ENCODE measurements around the gene GAA. TPM values are rescaled to one million over a fixed set of nuclear protein-coding genes. Genes with fewer than 3 reads are reported as not detected.

Gene GAA
- total and polyA plus RNA-seq, 2 of the 13 experiments (the other 11 are each of a cell fraction or from before 2014, with no cell fraction given): 21.6 to 36.4 TPM

DNA sequence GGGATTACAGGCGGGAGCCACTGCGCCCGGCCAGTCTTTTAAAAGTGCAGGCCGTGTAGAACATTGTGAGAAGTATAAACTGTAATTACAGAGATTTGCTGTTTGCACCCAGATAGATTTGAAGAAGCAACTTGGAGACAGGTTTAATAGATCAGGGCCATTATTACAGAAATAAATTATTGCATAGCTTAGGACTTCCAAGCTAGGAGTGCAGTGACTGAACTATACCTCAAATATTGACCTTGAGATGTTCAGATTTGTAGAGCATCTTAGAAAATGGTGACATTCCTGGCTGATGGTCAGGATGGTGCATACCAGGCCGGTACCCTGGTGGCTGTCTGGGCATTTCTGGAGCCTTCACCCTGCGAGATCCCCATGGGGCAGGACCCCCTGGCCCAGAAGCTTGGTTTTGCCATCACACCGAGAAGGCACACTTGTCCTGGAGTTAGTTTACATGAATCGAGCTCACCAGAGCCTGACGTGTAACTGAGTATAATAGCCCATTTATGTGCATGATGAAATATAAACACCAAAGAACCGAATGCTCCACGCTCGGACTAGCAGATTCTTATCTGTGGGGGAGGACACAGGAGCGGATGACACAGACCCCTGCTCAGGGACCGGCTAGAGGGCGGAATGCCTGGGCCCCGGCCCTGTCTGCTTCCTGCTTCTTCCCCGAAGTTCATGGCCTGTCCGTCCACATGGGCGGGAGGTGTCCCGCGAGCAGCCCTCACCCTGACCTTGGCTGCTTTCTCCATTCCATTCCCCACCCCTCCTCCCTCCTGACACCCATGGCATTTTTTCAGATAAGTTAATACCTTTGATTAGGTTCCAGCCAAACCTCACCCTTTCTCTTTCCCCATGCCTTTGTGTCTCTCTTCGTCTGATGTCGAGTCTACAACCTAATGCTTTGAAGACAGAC, 32.8 kb upstream of the GAA start (continued):
- TF ChIP-seq, protein P1, sequence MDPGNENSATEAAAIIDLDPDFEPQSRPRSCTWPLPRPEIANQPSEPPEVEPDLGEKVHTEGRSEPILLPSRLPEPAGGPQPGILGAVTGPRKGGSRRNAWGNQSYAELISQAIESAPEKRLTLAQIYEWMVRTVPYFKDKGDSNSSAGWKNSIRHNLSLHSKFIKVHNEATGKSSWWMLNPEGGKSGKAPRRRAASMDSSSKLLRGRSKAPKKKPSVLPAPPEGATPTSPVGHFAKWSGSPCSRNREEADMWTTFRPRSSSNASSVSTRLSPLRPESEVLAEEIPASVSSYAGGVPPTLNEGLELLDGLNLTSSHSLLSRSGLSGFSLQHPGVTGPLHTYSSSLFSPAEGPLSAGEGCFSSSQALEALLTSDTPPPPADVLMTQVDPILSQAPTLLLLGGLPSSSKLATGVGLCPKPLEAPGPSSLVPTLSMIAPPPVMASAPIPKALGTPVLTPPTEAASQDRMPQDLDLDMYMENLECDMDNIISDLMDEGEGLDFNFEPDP (CRISPR knock-in tag; conservative IDR thresholded peaks at IDR 0.05): 0 out of 2 replicates have a peak, but pooled peaks have one; percentile 91
- TF ChIP-seq, protein P2, sequence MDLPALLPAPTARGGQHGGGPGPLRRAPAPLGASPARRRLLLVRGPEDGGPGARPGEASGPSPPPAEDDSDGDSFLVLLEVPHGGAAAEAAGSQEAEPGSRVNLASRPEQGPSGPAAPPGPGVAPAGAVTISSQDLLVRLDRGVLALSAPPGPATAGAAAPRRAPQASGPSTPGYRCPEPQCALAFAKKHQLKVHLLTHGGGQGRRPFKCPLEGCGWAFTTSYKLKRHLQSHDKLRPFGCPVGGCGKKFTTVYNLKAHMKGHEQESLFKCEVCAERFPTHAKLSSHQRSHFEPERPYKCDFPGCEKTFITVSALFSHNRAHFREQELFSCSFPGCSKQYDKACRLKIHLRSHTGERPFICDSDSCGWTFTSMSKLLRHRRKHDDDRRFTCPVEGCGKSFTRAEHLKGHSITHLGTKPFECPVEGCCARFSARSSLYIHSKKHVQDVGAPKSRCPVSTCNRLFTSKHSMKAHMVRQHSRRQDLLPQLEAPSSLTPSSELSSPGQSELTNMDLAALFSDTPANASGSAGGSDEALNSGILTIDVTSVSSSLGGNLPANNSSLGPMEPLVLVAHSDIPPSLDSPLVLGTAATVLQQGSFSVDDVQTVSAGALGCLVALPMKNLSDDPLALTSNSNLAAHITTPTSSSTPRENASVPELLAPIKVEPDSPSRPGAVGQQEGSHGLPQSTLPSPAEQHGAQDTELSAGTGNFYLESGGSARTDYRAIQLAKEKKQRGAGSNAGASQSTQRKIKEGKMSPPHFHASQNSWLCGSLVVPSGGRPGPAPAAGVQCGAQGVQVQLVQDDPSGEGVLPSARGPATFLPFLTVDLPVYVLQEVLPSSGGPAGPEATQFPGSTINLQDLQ (CRISPR knock-in tag; IDR thresholded peaks at IDR 0.05): no peak; the same call in 1 of the 2 replicates
- no peak for TF ChIP-seq ZNF510 (CRISPR knock-in tag; IDR thresholded peaks at IDR 0.05; ENCODE audit: low read depth)
- peak; percentile 88 for TF ChIP-seq GATAD2A (CRISPR knock-in tag; IDR thresholded peaks at IDR 0.05)
- TF ChIP-seq, protein P3, sequence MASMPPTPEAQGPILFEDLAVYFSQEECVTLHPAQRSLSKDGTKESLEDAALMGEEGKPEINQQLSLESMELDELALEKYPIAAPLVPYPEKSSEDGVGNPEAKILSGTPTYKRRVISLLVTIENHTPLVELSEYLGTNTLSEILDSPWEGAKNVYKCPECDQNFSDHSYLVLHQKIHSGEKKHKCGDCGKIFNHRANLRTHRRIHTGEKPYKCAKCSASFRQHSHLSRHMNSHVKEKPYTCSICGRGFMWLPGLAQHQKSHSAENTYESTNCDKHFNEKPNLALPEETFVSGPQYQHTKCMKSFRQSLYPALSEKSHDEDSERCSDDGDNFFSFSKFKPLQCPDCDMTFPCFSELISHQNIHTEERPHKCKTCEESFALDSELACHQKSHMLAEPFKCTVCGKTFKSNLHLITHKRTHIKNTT (CRISPR knock-in tag; IDR thresholded peaks at IDR 0.05): no peak
- TF ChIP-seq, protein P4, sequence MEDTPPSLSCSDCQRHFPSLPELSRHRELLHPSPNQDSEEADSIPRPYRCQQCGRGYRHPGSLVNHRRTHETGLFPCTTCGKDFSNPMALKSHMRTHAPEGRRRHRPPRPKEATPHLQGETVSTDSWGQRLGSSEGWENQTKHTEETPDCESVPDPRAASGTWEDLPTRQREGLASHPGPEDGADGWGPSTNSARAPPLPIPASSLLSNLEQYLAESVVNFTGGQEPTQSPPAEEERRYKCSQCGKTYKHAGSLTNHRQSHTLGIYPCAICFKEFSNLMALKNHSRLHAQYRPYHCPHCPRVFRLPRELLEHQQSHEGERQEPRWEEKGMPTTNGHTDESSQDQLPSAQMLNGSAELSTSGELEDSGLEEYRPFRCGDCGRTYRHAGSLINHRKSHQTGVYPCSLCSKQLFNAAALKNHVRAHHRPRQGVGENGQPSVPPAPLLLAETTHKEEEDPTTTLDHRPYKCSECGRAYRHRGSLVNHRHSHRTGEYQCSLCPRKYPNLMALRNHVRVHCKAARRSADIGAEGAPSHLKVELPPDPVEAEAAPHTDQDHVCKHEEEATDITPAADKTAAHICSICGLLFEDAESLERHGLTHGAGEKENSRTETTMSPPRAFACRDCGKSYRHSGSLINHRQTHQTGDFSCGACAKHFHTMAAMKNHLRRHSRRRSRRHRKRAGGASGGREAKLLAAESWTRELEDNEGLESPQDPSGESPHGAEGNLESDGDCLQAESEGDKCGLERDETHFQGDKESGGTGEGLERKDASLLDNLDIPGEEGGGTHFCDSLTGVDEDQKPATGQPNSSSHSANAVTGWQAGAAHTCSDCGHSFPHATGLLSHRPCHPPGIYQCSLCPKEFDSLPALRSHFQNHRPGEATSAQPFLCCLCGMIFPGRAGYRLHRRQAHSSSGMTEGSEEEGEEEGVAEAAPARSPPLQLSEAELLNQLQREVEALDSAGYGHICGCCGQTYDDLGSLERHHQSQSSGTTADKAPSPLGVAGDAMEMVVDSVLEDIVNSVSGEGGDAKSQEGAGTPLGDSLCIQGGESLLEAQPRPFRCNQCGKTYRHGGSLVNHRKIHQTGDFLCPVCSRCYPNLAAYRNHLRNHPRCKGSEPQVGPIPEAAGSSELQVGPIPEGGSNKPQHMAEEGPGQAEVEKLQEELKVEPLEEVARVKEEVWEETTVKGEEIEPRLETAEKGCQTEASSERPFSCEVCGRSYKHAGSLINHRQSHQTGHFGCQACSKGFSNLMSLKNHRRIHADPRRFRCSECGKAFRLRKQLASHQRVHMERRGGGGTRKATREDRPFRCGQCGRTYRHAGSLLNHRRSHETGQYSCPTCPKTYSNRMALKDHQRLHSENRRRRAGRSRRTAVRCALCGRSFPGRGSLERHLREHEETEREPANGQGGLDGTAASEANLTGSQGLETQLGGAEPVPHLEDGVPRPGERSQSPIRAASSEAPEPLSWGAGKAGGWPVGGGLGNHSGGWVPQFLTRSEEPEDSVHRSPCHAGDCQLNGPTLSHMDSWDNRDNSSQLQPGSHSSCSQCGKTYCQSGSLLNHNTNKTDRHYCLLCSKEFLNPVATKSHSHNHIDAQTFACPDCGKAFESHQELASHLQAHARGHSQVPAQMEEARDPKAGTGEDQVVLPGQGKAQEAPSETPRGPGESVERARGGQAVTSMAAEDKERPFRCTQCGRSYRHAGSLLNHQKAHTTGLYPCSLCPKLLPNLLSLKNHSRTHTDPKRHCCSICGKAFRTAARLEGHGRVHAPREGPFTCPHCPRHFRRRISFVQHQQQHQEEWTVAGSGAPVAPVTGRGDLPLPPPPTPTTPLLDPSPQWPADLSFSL (CRISPR knock-in tag; IDR thresholded peaks at IDR 0.05): no peak
- TF ChIP-seq, protein P5, sequence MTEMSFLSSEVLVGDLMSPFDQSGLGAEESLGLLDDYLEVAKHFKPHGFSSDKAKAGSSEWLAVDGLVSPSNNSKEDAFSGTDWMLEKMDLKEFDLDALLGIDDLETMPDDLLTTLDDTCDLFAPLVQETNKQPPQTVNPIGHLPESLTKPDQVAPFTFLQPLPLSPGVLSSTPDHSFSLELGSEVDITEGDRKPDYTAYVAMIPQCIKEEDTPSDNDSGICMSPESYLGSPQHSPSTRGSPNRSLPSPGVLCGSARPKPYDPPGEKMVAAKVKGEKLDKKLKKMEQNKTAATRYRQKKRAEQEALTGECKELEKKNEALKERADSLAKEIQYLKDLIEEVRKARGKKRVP (CRISPR knock-in tag; IDR thresholded peaks at IDR 0.05): peak in 1 of 2 experiments; percentile 91; a peak in 2 of 4 replicates
- TF ChIP-seq KDM5B (CRISPR knock-in tag; IDR thresholded peaks at IDR 0.05; ENCODE audit: borderline replicate concordance): no peak
- no peak; the same call in 1 of the 2 replicates for TF ChIP-seq FOXC1 (CRISPR knock-in tag; IDR thresholded peaks at IDR 0.05; ENCODE audit: borderline replicate concordance)
- TF ChIP-seq, protein P6, sequence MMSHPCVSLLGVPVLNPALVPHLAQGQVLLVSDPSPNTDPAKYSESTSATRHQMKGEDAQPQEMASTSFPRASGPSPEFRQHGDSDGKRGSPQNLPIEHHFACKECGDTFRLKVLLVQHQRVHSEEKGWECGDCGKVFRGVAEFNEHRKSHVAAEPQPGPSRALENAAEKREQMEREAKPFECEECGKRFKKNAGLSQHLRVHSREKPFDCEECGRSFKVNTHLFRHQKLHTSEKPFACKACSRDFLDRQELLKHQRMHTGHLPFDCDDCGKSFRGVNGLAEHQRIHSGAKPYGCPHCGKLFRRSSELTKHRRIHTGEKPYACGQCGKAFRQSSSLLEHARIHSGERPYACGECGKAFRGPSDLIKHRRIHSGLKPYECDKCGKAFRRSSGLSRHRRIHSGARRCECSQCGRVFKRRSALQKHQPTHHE (CRISPR knock-in tag; IDR thresholded peaks at IDR 0.05; ENCODE audit: borderline replicate concordance): no peak; the same call in 1 of the 2 replicates
- TF ChIP-seq SIX1 (CRISPR knock-in tag; IDR thresholded peaks at IDR 0.05; ENCODE audit: borderline replicate concordance): no peak
- no peak for TF ChIP-seq ZNF660 (CRISPR knock-in tag; IDR thresholded peaks at IDR 0.05; ENCODE audit: borderline replicate concordance, low read depth)

Data from HepG2 (cell line).